Keratinocyte (primary cell): ENCODE data around the gene DNTTIP2. TPM values are rescaled to one million over a fixed set of nuclear protein-coding genes. Genes with fewer than 3 reads are reported as not detected.

Experiments
- DNase-seq: peaks from one replicate; pipeline ENCODE4 v3.0.0-alpha.2; 2011; ENCODE audit warnings: low read depth, missing footprints, low spot score
- FAIRE-seq: peaks from 2 replicates; lab custom pipeline; 2011; peaks lifted over from hg19 to GRCh38; lab: Jason Lieb, UNC
- H2AFZ ChIP-seq: 2 replicates; pipeline ENCODE4 v1.6.0; 2012; ENCODE audit warnings: low read length, control low read depth, inconsistent platforms; ENCODE audit not compliant: control insufficient read depth
- H3K27ac ChIP-seq: 2 replicates; pipeline ENCODE4 v1.5.1; 2011; ENCODE audit warnings: low read length; ENCODE audit not compliant: control insufficient read depth, insufficient read depth
- H3K27me3 ChIP-seq: 3 replicates; pipeline ENCODE4 v1.6.0; 2011; ENCODE audit warnings: low read length; ENCODE audit not compliant: control insufficient read depth, insufficient read depth; ENCODE audit errors: extremely low read depth
- H3K36me3 ChIP-seq, 2 experiments: 2 replicates in 1 of 2; 3 replicates in 1 of 2; pipeline ENCODE4 v1.5.1; 2011; ENCODE audit warnings: low read length in 2 of 2, mild to moderate bottlenecking in 1 of 2; ENCODE audit not compliant: control insufficient read depth in 2 of 2, insufficient read depth in 2 of 2; ENCODE audit errors: extremely low read depth in 1 of 2
- H3K4me1 ChIP-seq: 3 replicates; pipeline ENCODE4 v1.5.1; 2011; ENCODE audit warnings: low read length; ENCODE audit not compliant: control insufficient read depth, insufficient read depth; ENCODE audit errors: extremely low read depth
- H3K4me2 ChIP-seq: 3 replicates; pipeline ENCODE4 v1.6.0; 2011; ENCODE audit warnings: low read depth, low read length; ENCODE audit not compliant: control insufficient read depth, insufficient read depth; ENCODE audit errors: extremely low read depth
- H3K4me3 ChIP-seq, 3 experiments: fragments of 200-600 bp in 1 of 3; sonication (generic) in 1 of 3; 2 replicates in 2 of 3; 3 replicates in 1 of 3; pipeline ENCODE4 v1.5.1; 2011 to 2016; ENCODE audit warnings: low read length in 3 of 3, mild to moderate bottlenecking in 3 of 3, control low read depth in 2 of 3, inconsistent platforms in 1 of 3, low read depth in 1 of 3, mixed read lengths in 1 of 3, mixed run types in 1 of 3, moderate library complexity in 1 of 3; ENCODE audit not compliant: control insufficient read depth in 2 of 3, insufficient read depth in 2 of 3; ENCODE audit errors: extremely low read depth in 1 of 3
- H3K79me2 ChIP-seq: 2 replicates; pipeline ENCODE4 v1.6.0; 2012; ENCODE audit warnings: low read length; ENCODE audit not compliant: control insufficient read depth, insufficient read depth
- H3K9ac ChIP-seq: 3 replicates; pipeline ENCODE4 v1.6.0; 2011; ENCODE audit warnings: low read length; ENCODE audit not compliant: control insufficient read depth, insufficient read depth; ENCODE audit errors: extremely low read depth
- H3K9me1 ChIP-seq: 3 replicates; pipeline ENCODE4 v1.6.0; 2011; ENCODE audit warnings: low read length; ENCODE audit not compliant: control insufficient read depth, insufficient read depth; ENCODE audit errors: extremely low read depth
- H3K9me3 ChIP-seq: 2 replicates; pipeline ENCODE4 v1.5.1; 2012; ENCODE audit warnings: low read depth, low read length; ENCODE audit not compliant: control insufficient read depth
- H4K20me1 ChIP-seq: 3 replicates; pipeline ENCODE4 v1.6.0; 2011; ENCODE audit warnings: low read length; ENCODE audit not compliant: control insufficient read depth, insufficient read depth; ENCODE audit errors: extremely low read depth
- CTCF ChIP-seq, 3 experiments: IDR thresholded peaks in 1 of 3; conservative IDR thresholded peaks in 1 of 3; optimal IDR thresholded peaks in 1 of 3; 2 replicates in 2 of 3; 3 replicates in 1 of 3; pipeline versions ENCODE3 to v1.5.1; 2011; ENCODE audit warnings: low read length in 3 of 3, mild to moderate bottlenecking in 3 of 3, moderate library complexity in 2 of 3, control low read depth in 1 of 3, inconsistent platforms in 1 of 3; ENCODE audit not compliant: insufficient read depth in 2 of 3; ENCODE audit errors: extremely low read depth in 1 of 3
- EZH2 ChIP-seq: IDR thresholded peaks from one replicate; pipeline ENCODE4 v1.6.1; 2012; ENCODE audit warnings: inconsistent platforms, mild to moderate bottlenecking, low read length, moderate library complexity
- dilution Hi-C: fragments of 300-500 bp; cut with MboI; formaldehyde crosslinking; loops from one replicate; pipeline ENCODE4 v1.7.0; 2020; ENCODE audit warnings: low sequenced_read_pairs; ENCODE audit not compliant: extremely low pct_ligation_motif_present
- polyA plus RNA-seq, 5 experiments: library from polyadenylated mRNA; depleted of rRNA in 3 of 5; stranded (reverse) in 3 of 5; stranded (forward) in 1 of 5; unstranded in 1 of 5; fragments of >200 nt; gene quantifications; 1 replicate in 1 of 5; 2 replicates in 3 of 5; 3 replicates in 1 of 5; pipeline versions ENCODE4 v1.2.1 to v1.2.3, GENCODE V29; 2011 to 2012; ENCODE audit warnings: missing spikeins in 2 of 5, low read depth in 1 of 5, low replicate concordance in 1 of 5

DNTTIP2 gene
- polyA plus RNA-seq, 1 donor (not counting 4 experiments of a cell fraction or from before 2014, with no cell fraction given): 46.2 TPM

GRCh38 chr1:93874025-93874651, 4.9 kb downstream of the DNTTIP2 start:
- no peak overlapping the region for H2AFZ ChIP-seq
- no peaks in the 10 kb centered on the region for H3K9me1 ChIP-seq
- no peak overlapping the region for H3K27ac ChIP-seq
- peaks cover 13 to 40% of the 10 kb centered on the region in 2 experiments for H3K36me3 ChIP-seq
- H3K9ac ChIP-seq: no peak overlapping the region
- TF ChIP-seq CTCF (optimal IDR thresholded peaks at IDR 0.05 in 1 of 3, IDR thresholded peaks at IDR 0.05 in 1 of 3, conservative IDR thresholded peaks at IDR 0.05 in 1 of 3; ENCODE audit: extremely low read depth in 1 of 3, insufficient read depth in 2 of 3, low read length in 3 of 3): peak; percentile 51 to 66 (median 64)
- no peak for TF ChIP-seq EZH2
- H3K4me1 ChIP-seq: peaks cover 29% of the 10 kb centered on the region
- FAIRE-seq: peak; percentile 70
- no peaks in the 10 kb centered on the region for H3K9me3 ChIP-seq
- no peak overlapping the region for H3K4me3 ChIP-seq
- H3K27me3 ChIP-seq: no peaks in the 10 kb centered on the region
- peaks cover 2% of the 10 kb centered on the region for H4K20me1 ChIP-seq
- peak; percentile 15 for DNase-seq
- peaks cover 48% of the 10 kb centered on the region for H3K79me2 ChIP-seq
- no peak overlapping the region for H3K4me2 ChIP-seq
- dilution Hi-C loops: no loop called here

- Histone ChIP-seq H3K27me3 (no peaks in the 10 kb centered on the region), H3K4me2 (no peak overlapping the region), H3K27ac (no peak overlapping the region), H3K36me3 (peaks cover 13 to 31% of the 10 kb centered on the region in 2 experiments), H3K4me3 (no peak overlapping the region), H3K9ac (no peak overlapping the region), H3K4me1 (peaks cover 13% of the 10 kb centered on the region), H3K79me2 (peaks cover 22% of the 10 kb centered on the region), H3K9me1 (no peaks in the 10 kb centered on the region), H4K20me1 (no peaks in the 10 kb centered on the region), H3K9me3 (no peaks in the 10 kb centered on the region), H2AFZ (no peak overlapping the region)
- DNase-seq: no peak
- dilution Hi-C loops: no loop called here
- no peak for TF ChIP-seq EZH2
- no peak for TF ChIP-seq CTCF (optimal IDR thresholded peaks at IDR 0.05 in 1 of 3, IDR thresholded peaks at IDR 0.05 in 1 of 3, conservative IDR thresholded peaks at IDR 0.05 in 1 of 3; ENCODE audit: extremely low read depth in 1 of 3, insufficient read depth in 2 of 3, low read length in 3 of 3)
- FAIRE-seq: peak; percentile 65
These were observed 7.6 kb downstream of the DNTTIP2 start for GRCh38 chr1:93871366-93871765.
